ENCODE results near the gene VPS33B. TPM values are rescaled to one million over a fixed set of nuclear protein-coding genes. Genes with fewer than 3 reads are reported as not detected.
"Not testable (repeated sequence)": the region's sequence is repeated elsewhere in the genome, so short reads cannot be mapped to it uniquely, and the experiment has no call there.

Gene VPS33B
- total RNA-seq, 1 experiment from 2014 or later, result 11.7 TPM

- no peaks in the 10 kb centered on the region for H3K4me1 Mint-ChIP-seq (ENCODE audit: insufficient read depth, unreplicated experiment)
- POLR2A ChIA-PET, result interaction anchor here (1.0 to 2.2 kb wide), 2 partner anchors 93 to 118 kb away, joined by 3 to 14 read pairs; partner anchors contain the start of gene HDDC3
Observed at GRCh38 chr15:91050128-91050455, 27.7 kb upstream of the VPS33B start.

GRCh38 chr15:91049378-91050127 lies 27.2 kb upstream of the VPS33B start:
- peak; percentile 52 for TF ChIP-seq CTCF (IDR thresholded peaks at IDR 0.05; ENCODE audit: unreplicated experiment)

More at GRCh38 chr15:91050128-91050455, 27.7 kb upstream of the VPS33B start:
- H3K9me3 Mint-ChIP-seq (ENCODE audit: unreplicated experiment), result no peaks in the 10 kb centered on the region
- no peak overlapping the region for H3K4me3 Mint-ChIP-seq (ENCODE audit: unreplicated experiment)
- no peak for TF ChIP-seq CTCF (IDR thresholded peaks at IDR 0.05; ENCODE audit: unreplicated experiment)
- no TSS peak for BruUV-seq (replicated peaks)
- CTCF ChIA-PET, result interaction anchor here (0.5 to 3.5 kb wide), 37 partner anchors 14 to 1558 kb away, joined by 3 to 105 read pairs (median 4); partner anchors contain the start of genes HDDC3, RCCD1 and UNC45A
- no peak overlapping the region for H3K27ac Mint-ChIP-seq (ENCODE audit: low read depth, unreplicated experiment)
- H3K27me3 Mint-ChIP-seq (ENCODE audit: insufficient read depth, unreplicated experiment), result peaks cover 39% of the 10 kb centered on the region
- H3K36me3 Mint-ChIP-seq (ENCODE audit: insufficient read depth, unreplicated experiment), result peaks cover 4% of the 10 kb centered on the region
- DNase-seq (ENCODE audit: unreplicated experiment), result no peak
- intact Hi-C loops (cut with micrococcal nuclease), result no loop called here

DNA sequence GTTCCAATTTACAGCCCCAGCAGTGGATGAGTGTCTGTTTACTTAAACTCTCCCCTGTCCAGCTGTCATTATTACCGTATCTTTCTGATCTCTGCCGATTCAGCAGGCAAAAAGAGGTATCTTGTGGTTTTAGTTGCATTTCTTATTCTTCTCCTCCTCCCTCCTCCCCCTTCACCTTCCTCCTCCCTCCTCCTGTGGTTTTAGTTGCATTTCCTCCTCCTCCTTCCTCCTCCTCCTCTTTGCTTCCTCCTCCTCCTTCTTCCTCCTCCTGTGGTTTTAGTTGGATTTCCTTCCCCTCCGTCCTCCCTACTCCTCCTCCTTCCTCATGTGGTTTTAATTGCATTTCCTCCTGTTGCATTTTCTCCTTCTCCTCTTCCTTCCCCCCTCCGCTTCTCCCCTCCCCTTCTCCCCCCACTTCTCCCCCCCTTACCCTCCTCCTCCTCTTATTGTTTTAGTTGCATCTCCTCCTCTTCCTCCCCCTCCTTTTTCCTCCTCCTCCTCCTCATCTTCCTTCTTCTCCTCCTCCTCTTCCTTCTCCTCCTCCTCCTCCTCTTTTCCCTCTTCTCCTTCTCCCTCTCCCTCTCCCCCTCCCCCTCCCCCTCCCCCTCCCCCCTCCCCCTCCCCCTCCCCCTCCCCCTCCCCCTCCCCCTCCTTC lies 25.3 kb upstream of the VPS33B start:
- CTCF ChIA-PET, result interaction anchor here (1.2 to 3.5 kb wide), 3 partner anchors 14 to 91 kb away, joined by 4 to 105 read pairs (median 22); partner anchors contain the start of gene RCCD1
- peak overlapping the region; percentile 14 for H3K4me3 Mint-ChIP-seq (ENCODE audit: unreplicated experiment)
- POLR2A ChIA-PET, result interaction anchor here (0.7 kb wide), 1 partner anchor 233 kb away, joined by 3 read pairs; no protein-coding TSS in a partner anchor
- no peak for DNase-seq (ENCODE audit: unreplicated experiment)
- intact Hi-C loops (cut with micrococcal nuclease), result no loop called here
- H3K27me3 Mint-ChIP-seq (ENCODE audit: insufficient read depth, unreplicated experiment), result peaks cover 15% of the 10 kb centered on the region
- BruUV-seq (replicated peaks), result no TSS peak
- H3K9me3 Mint-ChIP-seq (ENCODE audit: unreplicated experiment), result no peaks in the 10 kb centered on the region
- H3K27ac Mint-ChIP-seq (ENCODE audit: low read depth, unreplicated experiment), result no peak overlapping the region
- H3K36me3 Mint-ChIP-seq (ENCODE audit: insufficient read depth, unreplicated experiment), result peaks cover 4% of the 10 kb centered on the region
- H3K4me1 Mint-ChIP-seq (ENCODE audit: insufficient read depth, unreplicated experiment), result no peaks in the 10 kb centered on the region
- TF ChIP-seq CTCF (IDR thresholded peaks at IDR 0.05; ENCODE audit: unreplicated experiment), result no peak

More at GRCh38 chr15:91049378-91050127, 27.2 kb upstream of the VPS33B start:
- Mint-ChIP-seq H3K27me3 (ENCODE audit: insufficient read depth, unreplicated experiment) (peaks cover 33% of the 10 kb centered on the region), H3K9me3 (ENCODE audit: unreplicated experiment) (no peaks in the 10 kb centered on the region), H3K27ac (ENCODE audit: low read depth, unreplicated experiment) (no peak overlapping the region), H3K4me1 (ENCODE audit: insufficient read depth, unreplicated experiment) (no peaks in the 10 kb centered on the region), H3K4me3 (ENCODE audit: unreplicated experiment) (no peak overlapping the region), H3K36me3 (ENCODE audit: insufficient read depth, unreplicated experiment) (peaks cover 4% of the 10 kb centered on the region)
- ChIA-PET CTCF (interaction anchor here (0.5 to 3.5 kb wide), 41 partner anchors 8 to 1029 kb away, joined by 3 to 105 read pairs (median 4); partner anchors contain the start of genes HDDC3, RCCD1 and UNC45A), POLR2A (interaction anchor here (1.0 to 2.2 kb wide), 3 partner anchors 20 to 117 kb away, joined by 3 to 14 read pairs (median 3); partner anchors contain the start of gene HDDC3)
- BruUV-seq (replicated peaks), result no TSS peak
- DNase-seq (ENCODE audit: unreplicated experiment), result peak; percentile 77
- intact Hi-C loops (cut with micrococcal nuclease), result loop anchor here (1.0 kb wide), 1 partner anchor 93 kb away; no protein-coding TSS in a partner anchor

- H3K27me3 Mint-ChIP-seq (ENCODE audit: insufficient read depth, unreplicated experiment), result peaks cover 10% of the 10 kb centered on the region
- DNase-seq (ENCODE audit: unreplicated experiment); H3K4me1 Mint-ChIP-seq (ENCODE audit: insufficient read depth, unreplicated experiment); H3K27ac Mint-ChIP-seq (ENCODE audit: low read depth, unreplicated experiment); BruUV-seq (replicated peaks); H3K9me3 Mint-ChIP-seq (ENCODE audit: unreplicated experiment); H3K36me3 Mint-ChIP-seq (ENCODE audit: insufficient read depth, unreplicated experiment); intact Hi-C loops (cut with micrococcal nuclease); H3K4me3 Mint-ChIP-seq (ENCODE audit: unreplicated experiment); POLR2A ChIA-PET: not testable (repeated sequence)
- CTCF ChIA-PET, result interaction anchor here (1.2 to 1.6 kb wide), 2 partner anchors 13 to 90 kb away, joined by 4 to 6 read pairs; no protein-coding TSS in a partner anchor
Observed at GRCh38 chr15:91046056-91046455, 23.7 kb upstream of the VPS33B start.
